Islet of Langerhans (tissue), 1 donor: Measurements from ENCODE around the gene SMOC2.

Source experiments
- FAIRE-seq: peaks from one replicate; lab custom pipeline; 2011; peaks lifted over from hg19 to GRCh38; lab: Jason Lieb, UNC

The SMOC2 gene

GRCh38 chr6:168634541-168635328 is 193.8 kb downstream of the SMOC2 start:
- no peak for FAIRE-seq

GRCh38 chr6:168636147-168637004 is 195.4 kb downstream of the SMOC2 start:
- FAIRE-seq = no peak

GRCh38 chr6:168637834-168638233 is 196.8 kb downstream of the SMOC2 start:
- no peak for FAIRE-seq

- FAIRE-seq = no peak
Observed at GRCh38 chr6:168638468-168639271, 197.7 kb downstream of the SMOC2 start.

GRCh38 chr6:168640181-168640580 is 199.2 kb downstream of the SMOC2 start:
- no peak for FAIRE-seq

GRCh38 chr6:168640768-168641167 is 199.8 kb downstream of the SMOC2 start:
- no peak for FAIRE-seq

- FAIRE-seq = no peak
Observed at GRCh38 chr6:168641446-168641845, 200.5 kb downstream of the SMOC2 start.

- FAIRE-seq = no peak
Observed at GRCh38 chr6:168643401-168643800, 202.4 kb downstream of the SMOC2 start.

GRCh38 chr6:168645326-168645725 is 204.3 kb downstream of the SMOC2 start:
- no peak for FAIRE-seq

GRCh38 chr6:168647271-168647670 is 206.3 kb downstream of the SMOC2 start:
- FAIRE-seq = no peak

- FAIRE-seq = no peak
Observed at GRCh38 chr6:168648240-168649125, 207.5 kb downstream of the SMOC2 start.

GRCh38 chr6:168649209-168649608 is 208.2 kb downstream of the SMOC2 start:
- FAIRE-seq = no peak

- no peak for FAIRE-seq
Observed at GRCh38 chr6:168650671-168651111, 209.7 kb downstream of the SMOC2 start.

- no peak for FAIRE-seq
Observed at GRCh38 chr6:168655462-168656152, 214.6 kb downstream of the SMOC2 start.

- FAIRE-seq = no peak
Observed at GRCh38 chr6:168658059-168658458, 217.1 kb downstream of the SMOC2 start.

- no peak for FAIRE-seq
Observed at GRCh38 chr6:168660400-168660945, 219.5 kb downstream of the SMOC2 start.

- FAIRE-seq = no peak
Observed at GRCh38 chr6:168662301-168662936, 221.4 kb downstream of the SMOC2 start.

- FAIRE-seq = no peak
Observed at GRCh38 chr6:168663041-168663440, 222.1 kb downstream of the SMOC2 start.

GRCh38 chr6:168664956-168665355 is 224.0 kb downstream of the SMOC2 start:
- no peak for FAIRE-seq

- no peak for FAIRE-seq
Observed at GRCh38 chr6:168666170-168666569, 225.2 kb downstream of the SMOC2 start.
